Measurements from ENCODE around the gene ELAVL1. TPM values are rescaled to one million over a fixed set of nuclear protein-coding genes. Genes with fewer than 3 reads are reported as not detected.
A peak's percentile ranks its signal among the peaks of the same experiment; 100 is the strongest.

The ELAVL1 gene
- total and polyA plus RNA-seq, 9 of the 15 experiments (the other 6 are each of a cell fraction or from before 2014, with no cell fraction given): 4.3 to 172 (median 69.2) TPM

- TF ChIP-seq KLF1 (tag; IDR thresholded peaks at IDR 0.05) (0 out of 2 replicates have a peak, but pooled peaks have one; percentile 51), FOXM1 (IDR thresholded peaks at IDR 0.05; ENCODE audit: low read depth) (no peak), FOXM1 (CRISPR knock-in tag; IDR thresholded peaks at IDR 0.05; ENCODE audit: low read depth) (peak; percentile 88; the same call in 1 of the 2 replicates), SAP30 (IDR thresholded peaks at IDR 0.05; ENCODE audit: borderline replicate concordance, insufficient read depth, low read depth, low read length, poor library complexity, severe bottlenecking) (peak; percentile 45), WHSC1 (IDR thresholded peaks at IDR 0.05; ENCODE audit: low read length) (no peak), MAZ (CRISPR knock-in tag; conservative IDR thresholded peaks at IDR 0.05 in 1 of 2, IDR thresholded peaks at IDR 0.05 in 1 of 2) (peak; percentile 66 to 87), MBD1 (CRISPR knock-in tag; IDR thresholded peaks at IDR 0.05) (no peak), GABPB1 (CRISPR knock-in tag; IDR thresholded peaks at IDR 0.05) (peak; percentile 81), ATF1 (CRISPR knock-in tag; IDR thresholded peaks at IDR 0.05) (no peak), ATF1 (tag; IDR thresholded peaks at IDR 0.05) (peak; percentile 71), RAD21 (CRISPR knock-in tag; conservative IDR thresholded peaks at IDR 0.05 in 1 of 2, IDR thresholded peaks at IDR 0.05 in 1 of 2) (peak; percentile 52 to 77), POLR2G (IDR thresholded peaks at IDR 0.05; ENCODE audit: low read depth, low read length) (peak; percentile 78), PHF20 (IDR thresholded peaks at IDR 0.05; ENCODE audit: partially characterized antibody) (no peak), TEAD4 (IDR thresholded peaks at IDR 0.05; ENCODE audit: low read length) (peak; percentile 23; the same call in 1 of the 2 replicates), TEAD4 (CRISPR knock-in tag; IDR thresholded peaks at IDR 0.05; ENCODE audit: borderline replicate concordance) (no peak; the same call in 1 of the 2 replicates), SREBF2 (CRISPR knock-in tag; IDR thresholded peaks at IDR 0.05) (no peak), RBBP5 (IDR thresholded peaks at IDR 0.05; ENCODE audit: borderline replicate concordance, insufficient read depth, low read length, poor library complexity, severe bottlenecking) (no peak), CREB1 (IDR thresholded peaks at IDR 0.05) (peak; percentile 26; the same call in 1 of the 2 replicates), CREB1 (CRISPR knock-in tag; IDR thresholded peaks at IDR 0.05) (peak; percentile 74; the same call in 1 of the 2 replicates), RBFOX2 (IDR thresholded peaks at IDR 0.05; ENCODE audit: low read depth, low read length) (peak; percentile 65), RNF2 (IDR thresholded peaks at IDR 0.05) (peak; percentile 56; the same call in 1 of the 2 replicates)
- TF ChIP-seq, protein P1, sequence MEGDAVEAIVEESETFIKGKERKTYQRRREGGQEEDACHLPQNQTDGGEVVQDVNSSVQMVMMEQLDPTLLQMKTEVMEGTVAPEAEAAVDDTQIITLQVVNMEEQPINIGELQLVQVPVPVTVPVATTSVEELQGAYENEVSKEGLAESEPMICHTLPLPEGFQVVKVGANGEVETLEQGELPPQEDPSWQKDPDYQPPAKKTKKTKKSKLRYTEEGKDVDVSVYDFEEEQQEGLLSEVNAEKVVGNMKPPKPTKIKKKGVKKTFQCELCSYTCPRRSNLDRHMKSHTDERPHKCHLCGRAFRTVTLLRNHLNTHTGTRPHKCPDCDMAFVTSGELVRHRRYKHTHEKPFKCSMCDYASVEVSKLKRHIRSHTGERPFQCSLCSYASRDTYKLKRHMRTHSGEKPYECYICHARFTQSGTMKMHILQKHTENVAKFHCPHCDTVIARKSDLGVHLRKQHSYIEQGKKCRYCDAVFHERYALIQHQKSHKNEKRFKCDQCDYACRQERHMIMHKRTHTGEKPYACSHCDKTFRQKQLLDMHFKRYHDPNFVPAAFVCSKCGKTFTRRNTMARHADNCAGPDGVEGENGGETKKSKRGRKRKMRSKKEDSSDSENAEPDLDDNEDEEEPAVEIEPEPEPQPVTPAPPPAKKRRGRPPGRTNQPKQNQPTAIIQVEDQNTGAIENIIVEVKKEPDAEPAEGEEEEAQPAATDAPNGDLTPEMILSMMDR (IDR thresholded peaks at IDR 0.05 in 2 of 3, conservative IDR thresholded peaks at IDR 0.05 in 1 of 3; ENCODE audit: insufficient read depth in 2 of 3, low read depth in 1 of 3, low read length in 3 of 3): peak; percentile 90 to 98 (median 93)
Measured at GRCh38 chr19:7925171-7925851, 80.1 kb downstream of the ELAVL1 start (continued).
